Activated CD4-positive, alpha-beta T cell treated with anti-CD3 and anti-CD28 coated beads for 36 hours (primary cell): Measurements from ENCODE around the gene CCDC91. TPM values are rescaled to one million over a fixed set of nuclear protein-coding genes. Genes with fewer than 3 reads are reported as not detected.
"Not testable (repeated sequence)": the region's sequence is repeated elsewhere in the genome, so short reads cannot be mapped to it uniquely, and the experiment has no call there.

Source experiments
- ATAC-seq: fragments of 200-7000 bp; cut with Tn5 transposase; one replicate; pipeline ENCODE4 v1.10.0; 2021; ENCODE audit warnings: mild to moderate bottlenecking, moderate library complexity
- CTCF ChIA-PET: fragments of 350-600 bp; sonication (Branson Sonifier 250); formaldehyde crosslinking; loops from one replicate; lab custom pipeline; 2021; ENCODE audit warnings: antibody characterized with exemption; lab: Charles Lee
- POLR2A ChIA-PET: fragments of 350-600 bp; sonication (Branson Sonifier 250); formaldehyde crosslinking; loops from one replicate; lab custom pipeline; 2021; ENCODE audit warnings: antibody characterized with exemption, inconsistent platforms; lab: Charles Lee
- DNase-seq: peaks from one replicate; pipeline ENCODE4 v3.0.0-alpha.2; 2020
- H3K27ac Mint-ChIP-seq: one replicate; pipeline ENCODE4 v1.8.0; 2021; ENCODE audit warnings: mixed read lengths
- H3K27me3 Mint-ChIP-seq: one replicate; pipeline ENCODE4 v1.8.0; 2021; ENCODE audit warnings: mixed read lengths
- H3K36me3 Mint-ChIP-seq: one replicate; pipeline ENCODE4 v1.8.0; 2021; ENCODE audit warnings: low read depth, mixed read lengths
- H3K4me1 Mint-ChIP-seq: one replicate; pipeline ENCODE4 v1.8.0; 2021; ENCODE audit warnings: mixed read lengths
- H3K4me3 Mint-ChIP-seq: one replicate; pipeline ENCODE4 v1.8.0; 2021; ENCODE audit warnings: mild to moderate bottlenecking, moderate library complexity, mixed read lengths
- H3K9me3 Mint-ChIP-seq: one replicate; pipeline ENCODE4 v1.8.0; 2021; ENCODE audit warnings: low read depth, mixed read lengths
- intact Hi-C, 2 experiments: fragments of 100-400 bp; cut with DNase I in 1 of 2; cut with micrococcal nuclease in 1 of 2; formaldehyde crosslinking; loops; one replicate each; pipeline versions ENCODE4 v1.14.2 to v1.15.1; 2022 to 2024; cut with DNase I, micrococcal nuclease
- total RNA-seq, 2 experiments: library from RNA; stranded (reverse); gene quantifications; one replicate each; pipeline ENCODE4 v1.2.3, GENCODE V29; 2021

CCDC91 gene
- total RNA-seq, 2 experiments from 2014 or later: 13.9 to 16.0 TPM

GRCh38 chr12:28329727-28330126, 139.5 kb downstream of the CCDC91 start:
- ATAC-seq, DNase-seq, H3K4me3 Mint-ChIP-seq, H3K4me1 Mint-ChIP-seq, CTCF ChIA-PET, H3K9me3 Mint-ChIP-seq, H3K27ac Mint-ChIP-seq, POLR2A ChIA-PET, intact Hi-C loops, H3K27me3 Mint-ChIP-seq: not testable (repeated sequence)
- peaks cover 21% of the 10 kb centered on the region for H3K36me3 Mint-ChIP-seq

GRCh38 chr12:28330232-28330631, 140.0 kb downstream of the CCDC91 start:
- peaks cover 21% of the 10 kb centered on the region for H3K36me3 Mint-ChIP-seq
- H3K27ac Mint-ChIP-seq, POLR2A ChIA-PET: not testable (repeated sequence)

GRCh38 chr12:28331130-28331529, 140.9 kb downstream of the CCDC91 start:
- Mint-ChIP-seq H3K36me3 (peaks cover 21% of the 10 kb centered on the region), H3K4me1 (no peaks in the 10 kb centered on the region), H3K27me3 (no peaks in the 10 kb centered on the region), H3K9me3 (peaks cover 3% of the 10 kb centered on the region), H3K27ac (no peak overlapping the region), H3K4me3 (no peak overlapping the region)
- ChIA-PET POLR2A (no interaction called here), CTCF (no interaction called here)
- ATAC-seq: no peak
- no peak for DNase-seq
- intact Hi-C loops: no loop called here

More at GRCh38 chr12:28330232-28330631, 140.0 kb downstream of the CCDC91 start:
- ATAC-seq, H3K4me3 Mint-ChIP-seq, H3K4me1 Mint-ChIP-seq, H3K9me3 Mint-ChIP-seq, H3K27me3 Mint-ChIP-seq, DNase-seq, intact Hi-C loops, CTCF ChIA-PET: not testable (repeated sequence)

- ChIA-PET CTCF (no interaction called here), POLR2A (no interaction called here)
- Mint-ChIP-seq H3K4me3 (no peak overlapping the region), H3K4me1 (peaks cover 5% of the 10 kb centered on the region), H3K36me3 (peaks cover 7% of the 10 kb centered on the region), H3K9me3 (no peaks in the 10 kb centered on the region), H3K27me3 (no peaks in the 10 kb centered on the region), H3K27ac (no peak overlapping the region)
- DNase-seq (no peak), ATAC-seq (peak; percentile 36)
- intact Hi-C loops: no loop called here
These were observed 150.2 kb downstream of the CCDC91 start for GRCh38 chr12:28340261-28341045.

- ChIA-PET CTCF (no interaction called here), POLR2A (no interaction called here)
- Mint-ChIP-seq H3K27ac (no peak overlapping the region), H3K4me1 (peaks cover 5% of the 10 kb centered on the region), H3K36me3 (peaks cover 7% of the 10 kb centered on the region), H3K27me3 (no peaks in the 10 kb centered on the region), H3K9me3 (no peaks in the 10 kb centered on the region), H3K4me3 (no peak overlapping the region)
- ATAC-seq (no peak), DNase-seq (no peak)
- intact Hi-C loops: no loop called here
These were observed 153.5 kb downstream of the CCDC91 start for GRCh38 chr12:28343713-28344112.

- H3K4me3 Mint-ChIP-seq: no peak overlapping the region
- no peaks in the 10 kb centered on the region for H3K27me3 Mint-ChIP-seq
- H3K36me3 Mint-ChIP-seq: peaks cover 20% of the 10 kb centered on the region
- POLR2A ChIA-PET: no interaction called here
- DNase-seq (no peak), ATAC-seq (no peak)
- peaks cover 5% of the 10 kb centered on the region for H3K9me3 Mint-ChIP-seq
- H3K27ac Mint-ChIP-seq: no peak overlapping the region
- no peaks in the 10 kb centered on the region for H3K4me1 Mint-ChIP-seq
- CTCF ChIA-PET: interaction anchor here (1.0 kb wide), 1 partner anchor 25 kb away, joined by 3 read pairs; no protein-coding TSS in a partner anchor
- intact Hi-C loops: no loop called here
These were observed 156.3 kb downstream of the CCDC91 start for GRCh38 chr12:28346567-28346966.

GRCh38 chr12:28349196-28349595, 158.9 kb downstream of the CCDC91 start:
- Mint-ChIP-seq H3K4me3 (no peak overlapping the region), H3K27ac (no peak overlapping the region), H3K27me3 (no peaks in the 10 kb centered on the region), H3K9me3 (peaks cover 10% of the 10 kb centered on the region), H3K4me1 (no peaks in the 10 kb centered on the region), H3K36me3 (peaks cover 40% of the 10 kb centered on the region)
- DNase-seq (no peak), ATAC-seq (no peak)
- intact Hi-C loops: no loop called here
- ChIA-PET CTCF (no interaction called here), POLR2A (no interaction called here)

- Mint-ChIP-seq H3K4me1 (no peaks in the 10 kb centered on the region), H3K27me3 (no peaks in the 10 kb centered on the region), H3K27ac (no peak overlapping the region), H3K4me3 (no peak overlapping the region), H3K9me3 (peaks cover 10% of the 10 kb centered on the region), H3K36me3 (peaks cover 44% of the 10 kb centered on the region)
- ChIA-PET POLR2A (no interaction called here), CTCF (no interaction called here)
- no peak for DNase-seq
- intact Hi-C loops: no loop called here
- ATAC-seq: no peak
These were observed 160.2 kb downstream of the CCDC91 start for GRCh38 chr12:28350502-28350901.

GRCh38 chr12:28351414-28351813, 161.2 kb downstream of the CCDC91 start:
- DNase-seq (no peak), ATAC-seq (no peak)
- Mint-ChIP-seq H3K36me3 (peaks cover 48% of the 10 kb centered on the region), H3K9me3 (peaks cover 10% of the 10 kb centered on the region), H3K27me3 (no peaks in the 10 kb centered on the region), H3K4me1 (no peaks in the 10 kb centered on the region), H3K4me3 (no peak overlapping the region), H3K27ac (no peak overlapping the region)
- ChIA-PET POLR2A (no interaction called here), CTCF (interaction anchor here (0.7 kb wide), 1 partner anchor 47 kb away, joined by 3 read pairs; no protein-coding TSS in a partner anchor)
- intact Hi-C loops: no loop called here

- Mint-ChIP-seq H3K36me3 (peaks cover 41% of the 10 kb centered on the region), H3K4me3 (no peak overlapping the region), H3K9me3 (peaks cover 10% of the 10 kb centered on the region), H3K27me3 (no peaks in the 10 kb centered on the region), H3K4me1 (peaks cover 1% of the 10 kb centered on the region), H3K27ac (no peak overlapping the region)
- intact Hi-C loops: no loop called here
- ChIA-PET POLR2A (no interaction called here), CTCF (interaction anchor here (1.1 kb wide), 1 partner anchor 23 kb away, joined by 3 read pairs; no protein-coding TSS in a partner anchor)
- DNase-seq: no peak
- ATAC-seq: no peak
These were observed 164.9 kb downstream of the CCDC91 start for GRCh38 chr12:28355161-28355560.

GRCh38 chr12:28360253-28360652, 170.0 kb downstream of the CCDC91 start:
- ATAC-seq (no peak), DNase-seq (no peak)
- Mint-ChIP-seq H3K9me3 (no peaks in the 10 kb centered on the region), H3K4me3 (no peak overlapping the region), H3K27ac (no peak overlapping the region), H3K36me3 (peaks cover 12% of the 10 kb centered on the region), H3K4me1 (peaks cover 1% of the 10 kb centered on the region), H3K27me3 (no peaks in the 10 kb centered on the region)
- CTCF ChIA-PET: interaction anchor here (0.6 kb wide), 1 partner anchor 1463 kb away, joined by 3 read pairs; no protein-coding TSS in a partner anchor
- POLR2A ChIA-PET: no interaction called here
- intact Hi-C loops: no loop called here

- Mint-ChIP-seq H3K4me3 (no peak overlapping the region), H3K36me3 (peaks cover 63% of the 10 kb centered on the region), H3K9me3 (peaks cover 35% of the 10 kb centered on the region), H3K4me1 (no peaks in the 10 kb centered on the region), H3K27me3 (no peaks in the 10 kb centered on the region), H3K27ac (no peak overlapping the region)
- POLR2A ChIA-PET: no interaction called here
- CTCF ChIA-PET: no interaction called here
- ATAC-seq (no peak), DNase-seq (no peak)
- intact Hi-C loops: no loop called here
These were observed 177.1 kb downstream of the CCDC91 start for GRCh38 chr12:28367326-28367725.
